Activated gamma-delta T cell (primary cell): ENCODE data around the gene PARD3.
"Not testable (repeated sequence)": the region's sequence is repeated elsewhere in the genome, so short reads cannot be mapped to it uniquely, and the experiment has no call there.

Source experiments
- DNase-seq: peaks from one replicate; lab custom pipeline; 2025; lab: John Stamatoyannopoulos, UW

The PARD3 gene

GRCh38 chr10:34384372-34384771, 430.7 kb downstream of the PARD3 start:
- DNase-seq = no peak

- no peak for DNase-seq
Measured at GRCh38 chr10:34382626-34383025, 432.5 kb downstream of the PARD3 start.

GRCh38 chr10:34380856-34381255, 434.2 kb downstream of the PARD3 start:
- no peak for DNase-seq

- no peak for DNase-seq
Measured at GRCh38 chr10:34378297-34378696, 436.8 kb downstream of the PARD3 start.

GRCh38 chr10:34377833-34378232, 437.3 kb downstream of the PARD3 start:
- no peak for DNase-seq

GRCh38 chr10:34374356-34375045, 440.6 kb downstream of the PARD3 start:
- no peak for DNase-seq

GRCh38 chr10:34373211-34373610, 441.9 kb downstream of the PARD3 start:
- no peak for DNase-seq

GRCh38 chr10:34372509-34372908, 442.6 kb downstream of the PARD3 start:
- DNase-seq = no peak

GRCh38 chr10:34370126-34370525, 445.0 kb downstream of the PARD3 start:
- no peak for DNase-seq

GRCh38 chr10:34369120-34369519, 446.0 kb downstream of the PARD3 start:
- no peak for DNase-seq

- no peak for DNase-seq
Measured at GRCh38 chr10:34364253-34365037, 450.7 kb downstream of the PARD3 start.

GRCh38 chr10:34360984-34361383, 454.1 kb downstream of the PARD3 start:
- DNase-seq = no peak

- no peak for DNase-seq
Measured at GRCh38 chr10:34359435-34359813, 455.7 kb downstream of the PARD3 start.

GRCh38 chr10:34358729-34359434, 456.2 kb downstream of the PARD3 start:
- no peak for DNase-seq

GRCh38 chr10:34356463-34356862, 458.6 kb downstream of the PARD3 start:
- no peak for DNase-seq

GRCh38 chr10:34353530-34353929, 461.6 kb downstream of the PARD3 start:
- not testable (repeated sequence) for DNase-seq

- not testable (repeated sequence) for DNase-seq
Measured at GRCh38 chr10:34352599-34353204, 462.4 kb downstream of the PARD3 start.

- DNase-seq = no peak
Measured at GRCh38 chr10:34351161-34351560, 463.9 kb downstream of the PARD3 start.

GRCh38 chr10:34348917-34349485, 466.1 kb downstream of the PARD3 start:
- DNase-seq = no peak

GRCh38 chr10:34348021-34348420, 467.1 kb downstream of the PARD3 start:
- no peak for DNase-seq

- DNase-seq = no peak
Measured at GRCh38 chr10:34347131-34347530, 468.0 kb downstream of the PARD3 start.

GRCh38 chr10:34346516-34347100, 468.5 kb downstream of the PARD3 start:
- DNase-seq = no peak
